ENCODE measurements around the gene AIFM3. TPM values are rescaled to one million over a fixed set of nuclear protein-coding genes. Genes with fewer than 3 reads are reported as not detected.

AIFM3 gene
- total and polyA plus RNA-seq, 2 of the 13 experiments (the other 11 are each of a cell fraction or from before 2014, with no cell fraction given): 9.0 to 15.3 TPM

DNA sequence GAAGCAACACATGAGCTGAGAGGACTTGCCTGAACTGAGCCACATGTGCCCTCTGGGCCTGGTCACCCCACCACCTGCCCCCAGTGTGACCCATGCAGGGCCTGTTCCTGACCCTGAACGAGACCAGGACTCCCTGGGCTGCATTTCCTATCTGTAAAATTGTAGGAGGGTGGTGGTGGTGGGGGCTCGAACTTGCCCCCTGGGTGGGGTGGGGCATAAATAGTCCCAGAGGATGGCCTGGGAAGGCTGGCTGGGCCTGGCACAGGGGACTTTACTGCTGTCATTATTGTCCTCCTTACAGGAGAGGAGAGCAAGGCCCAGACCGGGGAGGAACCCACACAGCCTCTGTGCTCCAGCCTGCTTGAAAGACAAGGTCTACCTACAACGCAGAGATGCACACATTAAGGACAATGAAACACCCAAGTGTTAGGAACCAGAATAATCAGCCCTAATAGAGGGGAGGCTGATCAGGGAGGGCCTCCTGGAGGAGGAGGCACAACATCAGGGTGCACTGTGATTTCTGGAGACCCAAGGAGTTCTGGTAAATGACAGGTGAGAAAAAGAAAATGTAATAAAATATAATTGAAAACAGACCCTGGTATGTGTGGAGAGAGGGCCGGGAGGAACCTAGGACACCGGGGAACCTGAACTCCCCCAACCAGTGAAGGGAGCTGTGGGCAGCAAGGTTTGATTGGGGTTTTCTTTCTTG lies 2.8 kb upstream of the AIFM3 start:
- Histone ChIP-seq H3K9me3 (ENCODE audit: low read length) (no peaks in the 10 kb centered on the region), H3K4me3 (replicated peaks in 1 of 3; ENCODE audit: insufficient read depth in 1 of 3, low read depth in 2 of 3, low read length in 3 of 3) (peak overlapping the region; percentile 61 to 72 (median 72)), H3K27me3 (ENCODE audit: control insufficient read depth in 1 of 2, insufficient read depth in 2 of 2, low read length in 2 of 2) (no peaks in the 10 kb centered on the region), H4K20me1 (ENCODE audit: insufficient read depth, low read length) (no peaks in the 10 kb centered on the region), H3K79me2 (ENCODE audit: insufficient read depth, low read length) (peaks cover 4% of the 10 kb centered on the region), H3K4me2 (ENCODE audit: low read depth, low read length) (peak overlapping the region; percentile 99), H3K27ac (ENCODE audit: extremely low read length, insufficient read depth, low read length) (peak overlapping the region; percentile 69), H3K36me3 (replicated peaks in 1 of 2; ENCODE audit: control insufficient read depth in 1 of 2, insufficient read depth in 2 of 2, low read length in 2 of 2) (no peaks in the 10 kb centered on the region), H2AFZ (ENCODE audit: low read length) (no peak overlapping the region), H3K9ac (ENCODE audit: insufficient read depth, low read depth, low read length) (peak overlapping the region; percentile 75), H3K4me1 (ENCODE audit: insufficient read depth, low read length) (peaks cover 56% of the 10 kb centered on the region)
- WGBS (ENCODE audit: low lambda C conversion rate): 3% methylated on average over 6 of the region's 6 CpGs
- intact Hi-C loops (cut with micrococcal nuclease; ENCODE audit: unreplicated experiment) (loop anchor here (5.0 kb wide), 1 partner anchor 77 kb away; no protein-coding TSS in a partner anchor), in situ Hi-C loops (cut with HindIII; ENCODE audit: extremely low pct_ligation_motif_present, low pct_unique_long_range_greater_than_20kb) (no loop called here)
- ATAC-seq (peak; percentile 3; the same call in 2 of the 3 replicates), DNase-seq (ENCODE audit: low spot score) (no peak), FAIRE-seq (no peak)
- BruUV-seq (replicated peaks): TSS peak; percentile 75
- ChIA-PET POLR2A (interaction anchor here (1.3 to 3.9 kb wide), 5 partner anchors 10 to 38 kb away, joined by 3 to 33 read pairs (median 5); partner anchors contain the start of genes LZTR1 and THAP7), CTCF (ENCODE audit: low intra/inter-chr PET ratio, low total read pairs) (interaction anchor here (1.0 kb wide), 1 partner anchor 78 kb away, joined by 3 read pairs; no protein-coding TSS in a partner anchor)
- no peak for TF ChIP-seq ZNF33A (CRISPR knock-in tag; IDR thresholded peaks at IDR 0.05; ENCODE audit: borderline replicate concordance)
- TF ChIP-seq GLI4 (CRISPR knock-in tag; IDR thresholded peaks at IDR 0.05; ENCODE audit: borderline replicate concordance): no peak
- peak; percentile 75 for TF ChIP-seq ZMYM3 (CRISPR knock-in tag; IDR thresholded peaks at IDR 0.05)
- TF ChIP-seq, protein P1, sequence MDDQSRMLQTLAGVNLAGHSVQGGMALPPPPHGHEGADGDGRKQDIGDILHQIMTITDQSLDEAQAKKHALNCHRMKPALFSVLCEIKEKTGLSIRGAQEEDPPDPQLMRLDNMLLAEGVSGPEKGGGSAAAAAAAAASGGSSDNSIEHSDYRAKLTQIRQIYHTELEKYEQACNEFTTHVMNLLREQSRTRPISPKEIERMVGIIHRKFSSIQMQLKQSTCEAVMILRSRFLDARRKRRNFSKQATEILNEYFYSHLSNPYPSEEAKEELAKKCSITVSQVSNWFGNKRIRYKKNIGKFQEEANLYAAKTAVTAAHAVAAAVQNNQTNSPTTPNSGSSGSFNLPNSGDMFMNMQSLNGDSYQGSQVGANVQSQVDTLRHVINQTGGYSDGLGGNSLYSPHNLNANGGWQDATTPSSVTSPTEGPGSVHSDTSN (CRISPR knock-in tag; IDR thresholded peaks at IDR 0.05; ENCODE audit: borderline replicate concordance): no peak
- no peak for TF ChIP-seq MAF1 (CRISPR knock-in tag; IDR thresholded peaks at IDR 0.05; ENCODE audit: borderline replicate concordance)
- TF ChIP-seq, protein P2, sequence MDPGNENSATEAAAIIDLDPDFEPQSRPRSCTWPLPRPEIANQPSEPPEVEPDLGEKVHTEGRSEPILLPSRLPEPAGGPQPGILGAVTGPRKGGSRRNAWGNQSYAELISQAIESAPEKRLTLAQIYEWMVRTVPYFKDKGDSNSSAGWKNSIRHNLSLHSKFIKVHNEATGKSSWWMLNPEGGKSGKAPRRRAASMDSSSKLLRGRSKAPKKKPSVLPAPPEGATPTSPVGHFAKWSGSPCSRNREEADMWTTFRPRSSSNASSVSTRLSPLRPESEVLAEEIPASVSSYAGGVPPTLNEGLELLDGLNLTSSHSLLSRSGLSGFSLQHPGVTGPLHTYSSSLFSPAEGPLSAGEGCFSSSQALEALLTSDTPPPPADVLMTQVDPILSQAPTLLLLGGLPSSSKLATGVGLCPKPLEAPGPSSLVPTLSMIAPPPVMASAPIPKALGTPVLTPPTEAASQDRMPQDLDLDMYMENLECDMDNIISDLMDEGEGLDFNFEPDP (CRISPR knock-in tag; conservative IDR thresholded peaks at IDR 0.05): no peak
- no peak for TF ChIP-seq ZNF792 (CRISPR knock-in tag; IDR thresholded peaks at IDR 0.05)
- TF ChIP-seq STAG1 (CRISPR knock-in tag; IDR thresholded peaks at IDR 0.05): no peak
- TF ChIP-seq, protein P3, sequence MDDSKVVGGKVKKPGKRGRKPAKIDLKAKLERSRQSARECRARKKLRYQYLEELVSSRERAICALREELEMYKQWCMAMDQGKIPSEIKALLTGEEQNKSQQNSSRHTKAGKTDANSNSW (CRISPR knock-in tag; IDR thresholded peaks at IDR 0.05; ENCODE audit: borderline replicate concordance): no peak
- no peak for TF ChIP-seq ZNF329 (CRISPR knock-in tag; IDR thresholded peaks at IDR 0.05; ENCODE audit: low read depth)
- TF ChIP-seq, protein P4, sequence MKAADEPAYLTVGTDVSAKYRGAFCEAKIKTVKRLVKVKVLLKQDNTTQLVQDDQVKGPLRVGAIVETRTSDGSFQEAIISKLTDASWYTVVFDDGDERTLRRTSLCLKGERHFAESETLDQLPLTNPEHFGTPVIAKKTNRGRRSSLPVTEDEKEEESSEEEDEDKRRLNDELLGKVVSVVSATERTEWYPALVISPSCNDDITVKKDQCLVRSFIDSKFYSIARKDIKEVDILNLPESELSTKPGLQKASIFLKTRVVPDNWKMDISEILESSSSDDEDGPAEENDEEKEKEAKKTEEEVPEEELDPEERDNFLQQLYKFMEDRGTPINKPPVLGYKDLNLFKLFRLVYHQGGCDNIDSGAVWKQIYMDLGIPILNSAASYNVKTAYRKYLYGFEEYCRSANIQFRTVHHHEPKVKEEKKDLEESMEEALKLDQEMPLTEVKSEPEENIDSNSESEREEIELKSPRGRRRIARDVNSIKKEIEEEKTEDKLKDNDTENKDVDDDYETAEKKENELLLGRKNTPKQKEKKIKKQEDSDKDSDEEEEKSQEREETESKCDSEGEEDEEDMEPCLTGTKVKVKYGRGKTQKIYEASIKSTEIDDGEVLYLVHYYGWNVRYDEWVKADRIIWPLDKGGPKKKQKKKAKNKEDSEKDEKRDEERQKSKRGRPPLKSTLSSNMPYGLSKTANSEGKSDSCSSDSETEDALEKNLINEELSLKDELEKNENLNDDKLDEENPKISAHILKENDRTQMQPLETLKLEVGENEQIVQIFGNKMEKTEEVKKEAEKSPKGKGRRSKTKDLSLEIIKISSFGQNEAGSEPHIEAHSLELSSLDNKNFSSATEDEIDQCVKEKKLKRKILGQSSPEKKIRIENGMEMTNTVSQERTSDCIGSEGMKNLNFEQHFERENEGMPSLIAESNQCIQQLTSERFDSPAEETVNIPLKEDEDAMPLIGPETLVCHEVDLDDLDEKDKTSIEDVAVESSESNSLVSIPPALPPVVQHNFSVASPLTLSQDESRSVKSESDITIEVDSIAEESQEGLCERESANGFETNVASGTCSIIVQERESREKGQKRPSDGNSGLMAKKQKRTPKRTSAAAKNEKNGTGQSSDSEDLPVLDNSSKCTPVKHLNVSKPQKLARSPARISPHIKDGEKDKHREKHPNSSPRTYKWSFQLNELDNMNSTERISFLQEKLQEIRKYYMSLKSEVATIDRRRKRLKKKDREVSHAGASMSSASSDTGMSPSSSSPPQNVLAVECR (CRISPR knock-in tag; IDR thresholded peaks at IDR 0.05; ENCODE audit: borderline replicate concordance): 0 out of 2 replicates have a peak, but pooled peaks have one; percentile 28
- TF ChIP-seq, protein P5, sequence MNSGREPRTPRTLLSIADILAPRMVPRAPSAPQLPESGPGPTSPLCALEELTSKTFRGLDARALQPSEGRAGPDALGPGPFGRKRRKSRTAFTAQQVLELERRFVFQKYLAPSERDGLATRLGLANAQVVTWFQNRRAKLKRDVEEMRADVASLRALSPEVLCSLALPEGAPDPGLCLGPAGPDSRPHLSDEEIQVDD (CRISPR knock-in tag; IDR thresholded peaks at IDR 0.05; ENCODE audit: borderline replicate concordance): 0 out of 2 replicates have a peak, but pooled peaks have one; percentile 30
- TF ChIP-seq ZFP36 (IDR thresholded peaks at IDR 0.05; ENCODE audit: borderline replicate concordance, low read depth, low read length, partially characterized antibody): peak; percentile 93
- no peak for TF ChIP-seq ZNF460 (CRISPR knock-in tag; IDR thresholded peaks at IDR 0.05; ENCODE audit: borderline replicate concordance)
- no peak for TF ChIP-seq PAWR (CRISPR knock-in tag; IDR thresholded peaks at IDR 0.05; ENCODE audit: borderline replicate concordance)
